Peyer's patch (tissue), 4 donors: ENCODE data around the gene KLHDC8B. TPM values are rescaled to one million over a fixed set of nuclear protein-coding genes. Genes with fewer than 3 reads are reported as not detected.

Experiments
- DNase-seq, 3 donors: peaks; one replicate each; pipeline ENCODE4 v3.0.0-alpha.2; 2017 to 2019
- H3K27ac ChIP-seq, 4 donors: fragments of 200-600 bp; sonication (generic); one replicate each; pipeline ENCODE4 v1.5.1; 2016 to 2019
- H3K27me3 ChIP-seq, 2 donors: fragments of 200-600 bp; sonication (generic); one replicate each; pipeline ENCODE4 v1.5.1; 2019
- H3K36me3 ChIP-seq, 3 donors: fragments of 200-600 bp; sonication (generic); one replicate each; pipeline ENCODE4 v1.5.1; 2016 to 2019
- H3K4me1 ChIP-seq, 4 donors: fragments of 200-600 bp; sonication (generic); one replicate each; pipeline ENCODE4 v1.5.1; 2016 to 2019
- H3K4me3 ChIP-seq, 4 donors: fragments of 200-600 bp; sonication (generic); 1 replicate in 3 of 4; 2 replicates in 1 of 4; pipeline ENCODE4 v1.5.1; 2016 to 2019; ENCODE audit warnings: mild to moderate bottlenecking in 1 of 4
- H3K9me3 ChIP-seq, 4 donors: fragments of 200-600 bp; sonication (generic); one replicate each; pipeline ENCODE4 v1.5.1; 2016 to 2019; ENCODE audit warnings: mild to moderate bottlenecking in 1 of 4
- CTCF ChIP-seq, 6 experiments: fragments of 450-650 bp in 4 of 6; fragments of 200-600 bp in 2 of 6; sonication (generic) in 1 of 6; IDR thresholded peaks; one replicate each; pipeline ENCODE4 v1.5.1; 2017 to 2019; ENCODE audit warnings: antibody characterized with exemption in 6 of 6, mild to moderate bottlenecking in 3 of 6, moderate library complexity in 1 of 6
- POLR2A ChIP-seq, 2 donors: fragments of 450-650 bp; IDR thresholded peaks; one replicate each; pipeline ENCODE4 v1.5.1; 2017; ENCODE audit warnings: antibody characterized with exemption in 2 of 2, mild to moderate bottlenecking in 2 of 2, moderate library complexity in 2 of 2
- total RNA-seq, 4 donors: library from RNA; depleted of rRNA; stranded (reverse); fragments of >200 nt; gene quantifications; one replicate each; pipeline ENCODE4 v1.1.0, GENCODE V29; 2016

Gene KLHDC8B
- total RNA-seq, 4 donors from 2014 or later: 3.9 to 13.7 (median 9.5) TPM

- H3K27me3 ChIP-seq: no peaks in the 10 kb centered on the region
- no peaks in the 10 kb centered on the region for H3K4me1 ChIP-seq
- no peak for TF ChIP-seq CTCF (IDR thresholded peaks at IDR 0.05)
- TF ChIP-seq POLR2A (IDR thresholded peaks at IDR 0.05): no peak
- no peak overlapping the region for H3K27ac ChIP-seq
- H3K9me3 ChIP-seq: no peaks in the 10 kb centered on the region
- no peak overlapping the region for H3K4me3 ChIP-seq
- no peak for DNase-seq
- H3K36me3 ChIP-seq: no peaks in the 10 kb centered on the region
Measured at GRCh38 chr3:49191741-49192140, 20.3 kb downstream of the KLHDC8B start.

GRCh38 chr3:49198161-49198560 lies 26.8 kb downstream of the KLHDC8B start:
- Histone ChIP-seq H3K27me3 (no peaks in the 10 kb centered on the region), H3K4me1 (no peaks in the 10 kb centered on the region), H3K4me3 (no peak overlapping the region), H3K36me3 (no peaks in the 10 kb centered on the region), H3K27ac (no peak overlapping the region), H3K9me3 (no peaks in the 10 kb centered on the region)
- no peak for DNase-seq
- no peak for TF ChIP-seq CTCF (IDR thresholded peaks at IDR 0.05)
- no peak for TF ChIP-seq POLR2A (IDR thresholded peaks at IDR 0.05)

- Histone ChIP-seq H3K4me3 (peak overlapping the region in 2 of 4 donors; percentile 25 to 36), H3K9me3 (no peaks in the 10 kb centered on the region), H3K27ac (no peak overlapping the region), H3K4me1 (no peaks in the 10 kb centered on the region), H3K36me3 (no peaks in the 10 kb centered on the region), H3K27me3 (no peaks in the 10 kb centered on the region)
- DNase-seq: no peak
- TF ChIP-seq POLR2A (IDR thresholded peaks at IDR 0.05) (no peak), CTCF (IDR thresholded peaks at IDR 0.05) (no peak)
Measured at GRCh38 chr3:49198611-49199230, 27.3 kb downstream of the KLHDC8B start.

- TF ChIP-seq CTCF (IDR thresholded peaks at IDR 0.05) (no peak), POLR2A (IDR thresholded peaks at IDR 0.05) (no peak)
- Histone ChIP-seq H3K4me1 (no peaks in the 10 kb centered on the region), H3K27ac (peak overlapping the region in 2 of 4 donors; percentile 25 to 54), H3K4me3 (peak overlapping the region in 3 of 4 donors; percentile 6 to 36 (median 25)), H3K9me3 (no peaks in the 10 kb centered on the region), H3K36me3 (no peaks in the 10 kb centered on the region), H3K27me3 (no peaks in the 10 kb centered on the region)
- peak; percentile 40 to 84 (median 61) for DNase-seq
Measured at GRCh38 chr3:49199239-49199899, 28.0 kb downstream of the KLHDC8B start.

- DNase-seq: no peak
- H3K27me3 ChIP-seq: no peaks in the 10 kb centered on the region
- H3K4me1 ChIP-seq: no peaks in the 10 kb centered on the region
- H3K4me3 ChIP-seq: peak overlapping the region in 3 of 4 donors; percentile 6 to 36 (median 25)
- no peaks in the 10 kb centered on the region for H3K36me3 ChIP-seq
- H3K27ac ChIP-seq: peak overlapping the region in 2 of 4 donors; percentile 25 to 54
- H3K9me3 ChIP-seq: no peaks in the 10 kb centered on the region
- no peak for TF ChIP-seq POLR2A (IDR thresholded peaks at IDR 0.05)
- no peak for TF ChIP-seq CTCF (IDR thresholded peaks at IDR 0.05)
Measured at GRCh38 chr3:49199900-49200281, 28.5 kb downstream of the KLHDC8B start.
